ENCODE results near the gene ACSS1. TPM values are rescaled to one million over a fixed set of nuclear protein-coding genes. Genes with fewer than 3 reads are reported as not detected.

The ACSS1 gene
- total RNA-seq, 1 experiment from 2014 or later = 0.51 TPM

DNA sequence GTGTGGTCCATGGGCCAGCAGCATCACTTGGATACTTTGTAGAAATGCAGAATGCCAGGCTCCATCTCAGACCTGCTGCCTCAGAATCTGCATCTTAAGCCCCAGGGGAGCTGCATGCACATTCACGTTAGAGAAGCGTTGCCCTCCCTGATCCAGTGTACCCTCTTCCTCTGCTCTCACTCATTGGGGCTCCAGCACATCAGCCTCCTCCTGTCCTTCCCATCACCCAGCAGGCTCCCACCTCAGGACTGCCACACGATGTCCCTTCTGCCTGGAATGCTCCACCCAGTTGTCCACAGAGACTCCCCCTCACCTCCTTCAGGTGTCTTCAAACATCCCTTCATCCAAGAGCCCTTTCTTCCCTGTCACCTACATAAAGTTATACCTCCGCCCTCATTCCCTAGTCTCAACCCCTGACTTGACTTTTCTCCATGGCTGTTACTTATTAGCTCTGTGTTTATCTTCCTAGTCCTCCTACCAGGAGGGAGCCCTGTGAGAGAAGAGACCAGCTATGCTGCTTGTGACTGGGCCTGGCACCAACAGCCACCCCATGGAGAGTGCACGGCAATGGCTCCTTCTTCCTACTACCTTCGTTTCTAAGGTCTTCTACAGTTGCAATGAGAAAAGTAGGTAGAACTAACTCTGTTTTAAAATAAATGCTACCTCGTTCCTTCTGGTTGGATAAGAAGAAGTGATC is 3.3 kb upstream of the ACSS1 start:
- H3K27me3 Mint-ChIP-seq (ENCODE audit: insufficient read depth, unreplicated experiment) = peaks cover 51% of the 10 kb centered on the region
- CTCF ChIA-PET = interaction anchor here (0.6 to 9.6 kb wide), 4 partner anchors 42 to 118 kb away, joined by 3 to 500 read pairs (median 4); no protein-coding TSS in a partner anchor

DNA sequence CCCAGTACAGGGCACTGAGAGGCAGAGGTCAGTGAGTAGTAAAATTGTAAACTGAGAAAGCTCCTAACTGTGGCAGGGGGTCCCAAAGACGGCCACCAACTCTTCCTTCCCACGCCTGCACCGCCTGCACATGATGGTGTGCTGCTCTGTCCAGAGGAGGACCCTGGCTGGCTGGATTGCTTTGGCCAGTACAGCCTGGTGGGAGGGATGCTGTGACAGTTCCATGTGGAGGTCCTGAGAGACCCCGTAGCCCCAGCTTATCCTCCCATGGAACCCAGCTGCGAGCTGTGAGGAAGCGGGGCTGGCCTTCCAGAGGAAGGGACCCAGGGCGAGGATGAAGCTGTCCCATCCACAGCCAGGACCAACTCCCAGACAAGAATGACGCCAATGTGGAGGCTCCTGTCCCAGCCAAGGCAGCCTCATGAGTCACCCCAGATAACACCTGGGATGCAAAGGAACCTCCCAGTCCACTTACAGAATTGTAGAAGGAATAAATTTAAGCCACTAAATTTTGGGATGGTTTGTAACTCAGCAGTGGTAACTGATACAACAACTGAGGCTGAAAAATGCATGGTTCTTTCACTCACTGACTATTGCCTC is 2.0 kb upstream of the ACSS1 start:
- TF ChIP-seq CTCF (IDR thresholded peaks at IDR 0.05; ENCODE audit: unreplicated experiment) = no peak
- H3K9me3 Mint-ChIP-seq (ENCODE audit: unreplicated experiment) = no peaks in the 10 kb centered on the region
- no peak overlapping the region for H3K4me3 Mint-ChIP-seq (ENCODE audit: unreplicated experiment)
- H3K27me3 Mint-ChIP-seq (ENCODE audit: insufficient read depth, unreplicated experiment) = peaks cover 51% of the 10 kb centered on the region
- ChIA-PET POLR2A (interaction anchor here (0.9 to 7.6 kb wide), 3 partner anchors 48 to 66 kb away, joined by 4 to 144 read pairs (median 23); partner anchors contain the start of gene APMAP), CTCF (interaction anchor here (0.6 to 9.6 kb wide), 10 partner anchors 11 to 481 kb away, joined by 3 to 500 read pairs (median 3); no protein-coding TSS in a partner anchor)
- no peak overlapping the region for H3K27ac Mint-ChIP-seq (ENCODE audit: low read depth, unreplicated experiment)
- no TSS peak for BruUV-seq (replicated peaks)
- H3K4me1 Mint-ChIP-seq (ENCODE audit: insufficient read depth, unreplicated experiment) = peaks cover 11% of the 10 kb centered on the region
- intact Hi-C loops (cut with micrococcal nuclease) = loop anchor here (10.0 kb wide), 1 partner anchor 185 kb away; the partner anchor contains the start of gene PYGB
- no peak for DNase-seq (ENCODE audit: unreplicated experiment)
- no peaks in the 10 kb centered on the region for H3K36me3 Mint-ChIP-seq (ENCODE audit: insufficient read depth, unreplicated experiment)

More for the DNA sequence above, 3.3 kb upstream of the ACSS1 start:
- Mint-ChIP-seq H3K4me1 (ENCODE audit: insufficient read depth, unreplicated experiment) (peaks cover 18% of the 10 kb centered on the region), H3K9me3 (ENCODE audit: unreplicated experiment) (no peaks in the 10 kb centered on the region), H3K36me3 (ENCODE audit: insufficient read depth, unreplicated experiment) (no peaks in the 10 kb centered on the region), H3K27ac (ENCODE audit: low read depth, unreplicated experiment) (no peak overlapping the region), H3K4me3 (ENCODE audit: unreplicated experiment) (no peak overlapping the region)
- POLR2A ChIA-PET = interaction anchor here (0.5 to 7.6 kb wide), 4 partner anchors 53 to 186 kb away, joined by 3 to 144 read pairs (median 16); partner anchors contain the start of genes APMAP and PYGB
- no TSS peak for BruUV-seq (replicated peaks)
- no peak for TF ChIP-seq CTCF (IDR thresholded peaks at IDR 0.05; ENCODE audit: unreplicated experiment)
- intact Hi-C loops (cut with micrococcal nuclease) = loop anchor here (10.0 kb wide), 1 partner anchor 184 kb away; the partner anchor contains the start of gene PYGB
- no peak for DNase-seq (ENCODE audit: unreplicated experiment)

DNA sequence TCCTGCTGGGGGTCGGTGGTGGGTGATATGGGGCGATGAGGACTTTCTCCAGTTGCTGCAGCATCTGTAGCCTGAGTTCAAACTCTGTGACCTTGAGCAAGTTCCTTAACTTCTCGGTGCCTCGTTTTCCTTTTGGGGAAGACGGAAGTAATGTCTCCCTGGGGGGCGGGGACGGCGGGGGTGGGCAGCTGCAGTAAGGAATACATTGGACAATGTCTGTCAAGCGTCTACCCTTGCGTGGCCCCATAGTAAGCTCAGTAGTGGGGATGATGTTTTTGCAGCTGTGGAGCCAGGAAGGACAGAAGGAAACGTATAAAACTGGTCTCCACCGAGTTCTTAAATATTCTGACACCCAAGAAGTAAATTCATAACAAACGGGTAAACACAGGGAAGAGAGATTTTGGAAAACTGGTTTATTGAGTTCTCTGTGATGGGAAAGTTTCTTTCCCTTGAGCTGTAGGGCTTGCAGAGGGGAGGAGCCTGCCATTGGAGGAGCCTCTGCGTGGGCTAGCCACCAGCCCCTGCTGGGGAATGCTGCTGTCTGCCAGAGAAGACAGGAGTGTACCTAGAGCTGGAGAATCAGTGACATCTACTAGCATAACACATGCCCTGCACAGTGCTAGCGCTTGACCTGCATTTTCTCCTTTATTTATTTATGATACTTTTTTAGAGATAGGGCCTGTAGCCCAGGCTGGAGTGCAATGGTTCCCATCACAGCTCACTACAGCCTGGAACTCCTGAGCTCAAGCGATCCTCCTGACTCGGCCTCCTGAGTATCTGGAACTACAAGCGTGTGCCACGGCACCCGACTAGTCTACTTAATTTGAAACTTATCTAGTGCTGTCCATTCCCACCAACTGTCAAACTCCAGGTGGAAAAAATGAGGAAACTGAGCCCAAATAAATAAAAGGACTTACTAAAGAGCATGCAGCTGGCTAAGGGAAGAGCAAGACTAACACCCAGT is 1.2 kb upstream of the ACSS1 start:
- TF ChIP-seq CTCF (IDR thresholded peaks at IDR 0.05; ENCODE audit: unreplicated experiment) = no peak
- intact Hi-C loops (cut with micrococcal nuclease) = no loop called here
- Mint-ChIP-seq H3K27ac (ENCODE audit: low read depth, unreplicated experiment) (no peak overlapping the region), H3K4me1 (ENCODE audit: insufficient read depth, unreplicated experiment) (peaks cover 14% of the 10 kb centered on the region), H3K4me3 (ENCODE audit: unreplicated experiment) (no peak overlapping the region), H3K9me3 (ENCODE audit: unreplicated experiment) (no peaks in the 10 kb centered on the region), H3K27me3 (ENCODE audit: insufficient read depth, unreplicated experiment) (peaks cover 43% of the 10 kb centered on the region), H3K36me3 (ENCODE audit: insufficient read depth, unreplicated experiment) (no peaks in the 10 kb centered on the region)
- CTCF ChIA-PET = interaction anchor here (0.6 to 9.6 kb wide), 8 partner anchors 12 to 482 kb away, joined by 3 to 500 read pairs (median 4); no protein-coding TSS in a partner anchor
- POLR2A ChIA-PET = interaction anchor here (0.8 to 7.6 kb wide), 7 partner anchors 10 to 192 kb away, joined by 3 to 144 read pairs (median 5); partner anchors contain the start of gene APMAP
- no TSS peak for BruUV-seq (replicated peaks)
- no peak for DNase-seq (ENCODE audit: unreplicated experiment)

Measured in MCF 10A (cell line).